Adrenal gland (tissue), 5 donors: ENCODE data around the gene MEOX2.

Experiments used
- CTCF ChIP-seq, 6 experiments: fragments of 450-650 bp in 4 of 6; fragments of 200-600 bp in 2 of 6; sonication (generic) in 1 of 6; IDR thresholded peaks; 1 replicate in 5 of 6; 2 replicates in 1 of 6; pipeline versions ENCODE4 v1.5.1 to v1.8.0; 2016 to 2021; ENCODE audit warnings: antibody characterized with exemption in 6 of 6, mild to moderate bottlenecking in 2 of 6, moderate library complexity in 1 of 6
- POLR2A ChIP-seq, 2 donors: fragments of 450-650 bp; IDR thresholded peaks; one replicate each; pipeline ENCODE4 v1.6.1; 2017; ENCODE audit warnings: antibody characterized with exemption in 2 of 2, mild to moderate bottlenecking in 2 of 2, moderate library complexity in 1 of 2
- donor health status: DM: no; HTN: no; CAD: no.

DNA sequence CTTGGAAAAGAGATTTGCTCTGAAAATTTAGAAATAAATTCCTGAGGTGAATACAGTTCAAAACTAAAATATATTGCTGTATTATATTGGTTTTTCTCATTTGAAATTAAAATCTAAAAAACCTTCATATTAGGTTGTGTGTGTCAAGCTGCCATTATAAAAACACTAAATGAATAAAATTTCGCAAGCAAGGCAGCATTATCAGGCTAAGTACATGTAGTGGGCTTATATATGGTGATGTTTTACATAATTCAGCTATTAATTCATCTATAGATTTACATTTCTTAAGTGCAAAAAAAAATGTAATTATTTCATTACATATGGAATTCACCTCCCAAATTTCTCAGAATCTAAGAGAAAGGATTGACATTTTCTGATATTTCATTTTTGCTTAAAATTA lies 5.3 kb downstream of the MEOX2 start:
- TF ChIP-seq POLR2A (IDR thresholded peaks at IDR 0.05) (no peak), CTCF (IDR thresholded peaks at IDR 0.05) (no peak)
